Fibroblast of pulmonary artery (primary cell): ENCODE results near the gene MYL11.

Experiments used
- DNase-seq: peaks from one replicate; pipeline ENCODE4 v3.0.0-alpha.2; 2010; ENCODE audit warnings: low read depth
- H3K4me3 ChIP-seq: replicated peaks from 2 replicates; pipeline ENCODE4 v1.5.1; 2011; ENCODE audit warnings: low read depth, mild to moderate bottlenecking, control low read depth, low read length, moderate library complexity
- TF ChIP-seq, protein P1 (sequence below): IDR thresholded peaks from 2 replicates; pipeline ENCODE4 v1.5.1; 2011; ENCODE audit warnings: mild to moderate bottlenecking, control low read depth, low read length, inconsistent platforms; ENCODE audit errors: missing control alignments

The MYL11 gene

DNA sequence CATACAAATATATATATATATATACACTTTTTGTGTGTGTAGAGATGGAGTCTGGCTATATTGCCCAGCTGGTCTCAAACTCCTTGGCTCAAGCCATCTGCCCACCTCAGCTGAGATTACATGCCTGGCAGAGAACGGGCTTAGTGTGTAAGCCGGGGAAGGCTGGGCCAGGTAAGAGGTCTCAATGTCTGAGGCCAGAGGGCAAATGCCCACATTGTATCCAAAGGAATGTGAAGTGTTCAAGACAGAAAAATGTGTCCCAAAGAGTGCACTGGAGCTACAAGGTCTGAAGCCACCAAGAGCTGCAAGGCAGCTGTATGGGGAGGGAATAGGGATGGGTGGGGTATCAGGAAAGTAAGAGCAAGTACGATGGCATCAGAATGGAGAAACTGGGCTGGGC, 28.3 kb upstream of the MYL11 start:
- TF ChIP-seq, protein P1, sequence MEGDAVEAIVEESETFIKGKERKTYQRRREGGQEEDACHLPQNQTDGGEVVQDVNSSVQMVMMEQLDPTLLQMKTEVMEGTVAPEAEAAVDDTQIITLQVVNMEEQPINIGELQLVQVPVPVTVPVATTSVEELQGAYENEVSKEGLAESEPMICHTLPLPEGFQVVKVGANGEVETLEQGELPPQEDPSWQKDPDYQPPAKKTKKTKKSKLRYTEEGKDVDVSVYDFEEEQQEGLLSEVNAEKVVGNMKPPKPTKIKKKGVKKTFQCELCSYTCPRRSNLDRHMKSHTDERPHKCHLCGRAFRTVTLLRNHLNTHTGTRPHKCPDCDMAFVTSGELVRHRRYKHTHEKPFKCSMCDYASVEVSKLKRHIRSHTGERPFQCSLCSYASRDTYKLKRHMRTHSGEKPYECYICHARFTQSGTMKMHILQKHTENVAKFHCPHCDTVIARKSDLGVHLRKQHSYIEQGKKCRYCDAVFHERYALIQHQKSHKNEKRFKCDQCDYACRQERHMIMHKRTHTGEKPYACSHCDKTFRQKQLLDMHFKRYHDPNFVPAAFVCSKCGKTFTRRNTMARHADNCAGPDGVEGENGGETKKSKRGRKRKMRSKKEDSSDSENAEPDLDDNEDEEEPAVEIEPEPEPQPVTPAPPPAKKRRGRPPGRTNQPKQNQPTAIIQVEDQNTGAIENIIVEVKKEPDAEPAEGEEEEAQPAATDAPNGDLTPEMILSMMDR, result no peak
- DNase-seq, result no peak
- H3K4me3 ChIP-seq, result no peak overlapping the region

DNA sequence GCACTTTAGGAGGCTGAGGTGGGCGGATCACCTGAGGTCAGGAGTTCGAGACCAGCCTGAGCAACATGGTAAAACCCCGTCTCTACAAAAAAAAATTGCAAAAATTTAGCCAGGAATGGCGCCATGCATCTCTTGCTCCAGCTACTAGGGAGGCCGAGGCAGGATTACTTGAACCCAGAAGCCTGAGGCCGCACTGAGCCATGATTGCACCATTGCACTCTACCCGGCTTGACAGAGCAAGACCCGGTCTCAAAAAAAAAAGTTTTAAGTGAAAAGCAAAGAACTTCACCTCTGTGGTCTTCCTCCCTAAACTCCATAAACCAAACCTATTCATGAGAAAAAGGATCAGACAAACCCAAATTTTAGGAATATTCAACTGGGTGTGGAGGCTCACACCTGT, 26.5 kb upstream of the MYL11 start:
- TF ChIP-seq, protein P1, result no peak
- H3K4me3 ChIP-seq, result no peak overlapping the region
- DNase-seq, result no peak

DNA sequence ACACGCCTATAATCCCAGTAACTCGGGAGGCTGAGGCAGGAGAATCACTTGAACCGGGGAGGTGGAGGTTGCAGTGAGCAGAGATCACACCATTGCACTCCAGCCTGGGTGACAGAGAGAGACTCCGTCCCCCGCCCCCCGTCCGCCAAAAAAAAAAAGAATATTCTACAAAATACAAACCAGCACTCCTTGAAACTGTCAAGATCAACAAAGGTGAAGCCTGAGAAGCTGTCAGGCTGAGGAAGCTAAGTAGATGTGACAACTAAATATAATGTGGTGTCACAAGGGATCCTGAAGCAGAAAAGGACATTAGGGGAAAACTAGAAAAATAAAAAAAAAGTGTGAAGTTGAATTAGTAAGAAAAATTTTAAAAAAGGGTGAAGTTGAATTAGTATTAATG, 25.7 kb upstream of the MYL11 start:
- TF ChIP-seq, protein P1, result no peak
- DNase-seq, result no peak
- no peak overlapping the region for H3K4me3 ChIP-seq

DNA sequence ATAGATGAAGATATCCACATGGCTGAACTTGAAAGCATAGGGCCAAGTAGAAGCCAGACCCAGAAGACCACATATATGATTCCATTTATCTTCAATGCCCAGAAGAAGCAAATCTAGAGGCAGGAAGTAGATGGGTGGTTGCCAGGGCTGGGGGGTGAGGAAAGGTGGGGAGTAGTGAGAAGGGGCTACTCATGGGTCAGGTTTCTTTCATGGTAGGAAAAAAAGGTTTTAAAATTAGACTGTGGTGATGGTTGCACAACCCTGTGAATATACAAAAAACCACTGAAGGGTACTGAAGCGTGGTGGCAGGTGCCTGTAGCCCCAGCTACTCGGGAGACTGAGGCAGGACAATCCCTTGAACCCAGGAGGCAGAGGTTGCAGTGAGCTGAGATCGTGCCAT, 24.9 kb upstream of the MYL11 start:
- DNase-seq, result no peak
- TF ChIP-seq, protein P1, result no peak

DNA sequence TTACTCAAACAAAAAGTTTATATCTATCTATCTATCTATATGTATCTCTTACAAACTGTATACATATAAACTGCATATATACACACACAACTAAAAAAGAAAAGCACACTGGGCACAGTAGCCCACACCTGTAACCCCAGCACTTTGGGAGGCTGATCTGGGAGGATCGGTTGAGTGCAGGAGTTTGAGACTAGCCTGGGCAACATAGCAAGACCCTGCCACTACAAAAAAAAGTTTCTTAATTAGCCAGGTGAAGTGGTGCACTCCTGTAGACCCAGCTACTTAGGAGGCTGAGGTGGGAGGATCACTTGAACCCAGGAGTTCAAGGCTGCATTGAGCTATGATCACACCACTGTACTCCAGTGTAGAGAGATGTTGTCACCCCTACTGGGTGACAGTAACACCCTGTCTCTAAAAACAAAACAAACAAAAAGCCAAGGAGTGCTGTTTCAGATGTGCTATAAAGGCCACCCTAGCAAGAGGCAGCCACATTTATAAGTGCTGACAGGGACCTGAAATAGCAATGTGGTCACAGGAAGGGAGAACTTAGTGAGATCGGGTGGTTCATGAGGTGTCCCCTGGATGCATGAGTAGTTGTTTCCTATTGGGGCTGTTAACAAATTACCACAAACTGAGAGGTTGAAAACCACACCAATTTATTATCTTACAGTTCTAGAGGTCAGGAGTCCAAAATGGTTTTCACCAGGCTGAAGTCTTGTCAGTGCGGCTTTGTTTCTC, 24.3 kb upstream of the MYL11 start:
- no peak overlapping the region for H3K4me3 ChIP-seq
- TF ChIP-seq, protein P1, result no peak
- DNase-seq, result no peak

More for the DNA sequence above, 24.9 kb upstream of the MYL11 start:
- no peak overlapping the region for H3K4me3 ChIP-seq

DNA sequence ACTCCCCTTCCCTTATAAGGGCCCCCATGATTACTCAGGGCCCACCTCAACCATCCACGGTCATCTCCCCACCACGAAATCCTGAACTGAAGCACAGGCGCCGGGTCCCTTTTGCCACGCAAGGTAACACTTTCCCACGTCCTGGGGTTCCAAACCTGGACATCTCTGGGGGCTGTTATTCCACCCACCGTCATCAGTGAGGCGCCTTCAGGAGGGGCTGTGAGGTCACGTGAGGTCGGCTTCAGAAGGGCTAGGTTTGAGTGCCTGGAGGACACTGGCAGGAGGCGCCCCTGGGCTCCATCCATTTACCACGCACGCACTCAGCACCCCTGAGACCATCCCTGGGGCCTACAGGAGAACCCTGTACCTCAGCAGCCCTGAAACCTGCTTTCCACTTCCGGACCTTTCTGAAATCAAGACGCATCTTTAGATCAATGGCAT, 23.6 kb upstream of the MYL11 start:
- DNase-seq, result no peak
- H3K4me3 ChIP-seq, result no peak overlapping the region
- TF ChIP-seq, protein P1, result no peak

DNA sequence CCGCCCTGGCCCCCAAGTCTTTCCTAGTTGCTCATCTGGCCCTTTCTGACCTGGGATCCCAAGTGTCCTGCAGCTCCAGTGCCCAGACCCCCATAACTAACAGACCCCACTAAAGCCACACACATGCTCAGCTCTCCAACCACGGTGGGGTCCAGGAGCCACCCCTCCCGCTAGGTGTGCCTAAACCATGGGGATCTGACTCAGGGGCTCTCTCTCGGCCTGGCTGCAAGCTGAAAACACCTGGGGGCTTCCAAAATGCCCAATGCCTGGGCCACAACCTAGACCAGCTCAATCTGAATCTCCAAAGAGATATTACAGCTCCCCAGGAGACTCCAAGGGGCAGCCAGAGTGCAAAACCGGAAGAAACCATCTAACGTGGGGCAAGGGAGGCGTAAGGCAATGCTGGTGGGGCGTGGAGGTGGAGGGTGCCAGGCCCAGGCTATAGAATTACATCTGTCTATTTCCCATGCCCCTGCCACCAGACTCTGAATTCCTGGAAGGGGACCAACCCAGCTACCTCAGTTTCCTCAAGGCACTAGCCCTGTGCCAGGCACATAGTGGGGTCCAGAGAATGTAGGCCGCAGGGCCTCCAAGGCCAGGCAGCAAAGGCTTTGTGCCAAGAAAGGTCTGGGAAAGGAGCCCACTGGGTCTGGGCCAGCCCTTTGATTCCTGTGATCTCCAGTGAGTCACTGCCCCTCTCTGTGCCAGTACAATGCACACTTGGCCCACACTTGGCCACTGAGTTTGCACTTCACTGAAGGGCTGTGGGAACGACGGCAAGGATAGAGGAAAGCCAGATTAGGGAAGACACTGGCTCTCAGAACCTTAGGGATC, 22.8 kb upstream of the MYL11 start:
- TF ChIP-seq, protein P1, result no peak
- no peak overlapping the region for H3K4me3 ChIP-seq
- DNase-seq, result peak; percentile 97
